Activated CD8-positive, alpha-beta memory T cell treated with anti-CD3 and anti-CD28 coated beads, Interleukin-2, amount 50 U/mL, for 24 hours (primary cell): ENCODE measurements around the gene ITGA7.

Experiments used
- DNase-seq: peaks from one replicate; pipeline ENCODE4 v3.0.0-alpha.2; 2020; ENCODE audit errors: extremely low read depth

Gene ITGA7

GRCh38 chr12:55718015-55718414 lies 10.3 kb upstream of the ITGA7 start:
- DNase-seq = no peak

DNA sequence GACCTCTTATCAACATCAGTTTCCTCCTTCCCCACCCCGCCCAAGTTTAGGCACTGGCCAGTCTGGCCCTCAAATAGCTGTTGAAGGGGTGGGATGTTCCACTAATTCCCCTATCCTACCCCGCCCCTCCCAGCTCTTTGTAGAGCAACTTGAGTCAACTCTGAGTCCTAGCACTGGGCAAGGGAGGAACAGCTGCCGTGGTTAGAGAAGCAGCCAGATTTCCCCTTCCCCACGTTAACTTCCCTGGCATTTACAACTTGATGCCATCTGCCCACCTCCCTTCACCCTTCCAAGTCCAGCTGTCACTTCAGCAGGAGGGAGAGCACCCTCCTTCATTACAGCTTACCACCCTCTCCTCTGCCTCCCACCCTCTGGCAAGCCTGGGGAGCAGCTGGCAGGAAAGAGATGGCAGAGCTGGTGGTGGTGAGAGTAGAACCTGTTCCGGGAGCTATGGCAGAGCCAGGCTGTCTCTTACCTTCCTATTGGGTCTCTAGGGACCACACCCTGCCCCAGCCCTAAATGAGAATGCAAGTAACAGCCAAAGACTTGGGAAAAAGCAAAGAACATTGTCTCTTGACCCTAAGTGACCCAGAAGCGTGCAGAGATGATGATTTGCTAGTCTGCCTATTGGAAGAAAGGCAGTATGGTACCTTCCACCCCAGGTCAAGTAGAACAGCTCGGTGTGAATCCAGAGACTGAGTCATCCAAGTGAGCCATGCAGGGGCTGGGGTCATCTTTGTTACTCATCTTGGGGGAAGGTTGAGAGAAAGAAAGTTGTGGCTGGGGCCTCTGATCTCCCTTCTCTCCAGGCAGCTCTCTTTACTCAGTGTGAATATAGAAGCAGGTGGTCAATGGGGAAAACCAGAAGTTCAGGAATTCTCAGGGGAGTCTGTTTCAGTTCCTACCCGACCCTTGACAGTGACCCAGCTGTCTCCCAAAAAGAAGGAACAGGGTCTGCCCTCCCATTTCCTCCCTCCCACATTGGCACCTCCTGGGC lies 9.6 kb upstream of the ITGA7 start:
- DNase-seq = no peak

DNA sequence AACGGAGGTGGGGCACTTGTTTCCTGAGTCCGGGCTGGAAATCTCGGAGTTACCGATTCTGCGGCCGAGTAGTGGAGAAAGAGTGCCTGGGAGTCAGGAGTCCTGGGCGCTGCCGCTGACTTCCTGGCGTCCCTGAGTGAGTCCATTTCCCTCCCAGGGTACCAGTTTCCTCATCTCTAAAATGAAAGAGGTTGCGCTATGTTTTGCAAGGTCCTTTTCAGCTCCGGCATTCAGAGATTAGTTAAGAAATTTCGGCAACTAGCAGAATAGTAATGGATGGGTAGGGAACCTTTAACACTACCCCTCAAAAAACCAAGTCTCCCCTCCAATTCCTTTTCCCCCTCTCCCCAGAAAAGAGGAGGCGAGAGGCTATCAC lies 8.9 kb upstream of the ITGA7 start:
- no peak for DNase-seq

DNA sequence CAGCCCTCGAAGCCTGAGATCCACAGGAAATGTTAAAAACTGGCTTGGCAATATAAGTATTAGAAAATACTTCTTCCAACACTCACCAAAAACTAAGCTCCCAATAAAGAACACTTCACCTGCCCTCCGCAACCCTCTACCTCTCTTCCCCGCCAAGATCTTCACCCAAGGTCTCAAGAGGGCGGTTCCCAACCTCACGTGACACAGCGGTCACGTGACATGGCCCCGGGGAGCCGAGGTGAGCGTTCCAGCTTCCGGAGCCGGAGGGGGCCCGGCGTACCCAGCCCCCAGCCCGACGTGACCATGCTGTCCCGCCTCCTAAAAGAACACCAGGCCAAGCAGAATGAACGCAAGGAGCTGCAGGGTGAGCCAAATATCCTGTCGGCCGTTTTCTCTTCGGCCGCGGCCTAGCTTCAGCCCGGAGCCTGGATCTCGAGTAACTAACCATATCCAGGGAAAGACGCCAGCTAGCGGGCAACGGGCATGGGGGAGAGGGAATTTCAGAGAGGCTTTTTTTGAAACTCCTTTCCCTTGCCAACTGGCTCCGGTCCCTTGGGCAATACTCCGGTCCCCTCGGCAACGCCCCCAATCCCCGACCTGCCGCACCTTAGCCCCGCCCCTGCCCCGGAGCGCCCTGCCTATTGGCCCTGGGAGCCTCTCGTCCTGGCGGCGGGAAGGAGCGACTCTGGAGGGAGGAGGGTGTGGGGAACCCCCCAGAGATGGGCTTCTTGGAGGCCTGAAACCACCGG lies 8.3 kb upstream of the ITGA7 start, which contains the start of gene BLOC1S1:
Gene BLOC1S1 (plus strand): TSS at position 214 of the 749 bp plus-strand sequence. CDS start 6 bp downstream, at position 220.
- peak; percentile 83 for DNase-seq

DNA sequence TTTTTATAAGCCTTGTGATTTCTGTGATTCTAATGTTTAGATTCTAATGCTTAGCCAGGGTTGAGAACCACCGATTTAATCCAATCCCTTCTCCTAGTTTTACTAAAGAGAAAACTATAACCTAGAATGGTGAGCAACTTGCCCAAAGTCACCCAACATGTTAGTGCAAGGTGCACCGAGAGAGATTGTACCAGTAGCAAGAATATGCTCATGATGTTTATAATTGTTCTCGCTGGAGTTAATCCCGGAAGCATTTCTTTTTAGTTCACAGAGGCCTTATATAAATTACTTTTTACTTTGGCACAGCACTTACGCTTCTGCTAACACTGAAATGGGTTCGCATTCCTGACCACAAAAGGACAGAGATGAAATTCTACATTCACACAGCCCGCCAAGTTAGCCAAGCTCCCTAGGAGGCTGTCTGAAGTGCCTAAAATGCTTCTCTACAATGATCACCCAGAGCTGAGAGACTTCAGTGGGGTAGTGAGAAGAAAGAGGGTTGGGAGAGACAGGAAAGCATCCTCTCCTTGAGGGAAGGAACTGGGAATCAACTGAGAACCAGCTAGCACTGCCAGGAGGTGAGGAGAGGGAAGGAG lies 7.6 kb upstream of the ITGA7 start:
- DNase-seq = no peak

- DNase-seq = no peak
These were observed 6.0 kb upstream of the ITGA7 start for GRCh38 chr12:55713721-55714120.

DNA sequence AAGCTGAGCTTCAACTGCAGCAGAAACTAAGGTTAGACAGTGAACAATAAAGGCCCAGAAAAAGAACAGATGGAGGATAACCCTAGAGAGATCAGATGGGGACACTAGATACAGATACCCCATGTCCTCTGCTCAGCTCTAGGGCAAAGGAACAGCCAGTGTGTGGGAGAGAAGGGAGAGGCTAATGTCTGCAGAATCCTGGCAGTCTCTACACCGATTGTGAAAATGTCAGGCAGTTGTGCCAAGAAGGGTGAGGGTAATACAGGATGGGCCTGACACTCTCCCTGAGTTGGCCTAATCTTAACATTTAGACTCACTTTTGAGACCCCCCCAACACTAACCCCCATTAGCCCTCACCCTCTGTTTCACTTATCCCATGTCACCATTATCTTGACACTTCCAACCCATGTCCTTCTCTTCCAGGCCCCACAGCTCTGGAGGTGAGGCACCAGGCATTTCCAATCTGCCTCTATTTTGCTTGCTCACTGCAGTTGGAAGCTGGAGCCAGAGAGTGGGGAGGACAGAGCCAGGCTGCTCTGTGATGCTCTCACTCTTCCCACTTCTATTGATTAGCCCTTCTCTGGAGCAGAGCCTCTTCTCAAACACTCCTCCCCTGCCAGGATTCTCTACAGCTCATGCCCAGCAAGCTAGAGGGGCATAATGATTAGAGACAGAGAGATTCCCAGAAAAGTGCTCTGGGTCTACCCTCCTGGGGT lies 5.2 kb upstream of the ITGA7 start:
- no peak for DNase-seq

GRCh38 chr12:55711786-55712553 lies 4.3 kb upstream of the ITGA7 start:
- DNase-seq = no peak

DNA sequence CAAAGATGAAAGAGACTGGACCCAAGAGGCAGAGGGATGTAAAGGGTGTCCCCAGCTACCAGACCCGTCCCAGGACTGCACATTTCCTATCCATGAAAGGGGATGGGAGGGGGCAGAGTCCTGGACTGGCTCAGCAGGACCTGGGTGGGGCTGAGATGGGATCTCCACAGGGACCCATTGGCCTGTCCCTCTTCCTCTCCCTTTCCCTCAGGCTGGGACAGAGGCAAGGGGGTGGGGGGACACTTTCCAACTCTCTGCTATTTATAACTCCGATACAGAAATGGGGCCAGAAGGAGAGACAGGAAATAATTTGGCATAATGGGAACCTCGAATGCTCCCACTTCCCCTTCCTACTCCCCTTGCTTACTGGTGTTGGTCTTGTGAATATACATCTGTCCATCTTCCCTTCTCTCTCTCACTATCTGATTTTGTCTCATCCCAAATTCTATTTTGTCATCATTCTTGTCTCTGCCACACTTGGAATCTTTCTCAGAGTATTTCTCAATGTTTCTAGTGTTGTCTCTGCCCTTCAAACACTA lies 1.1 kb upstream of the ITGA7 start:
- DNase-seq = no peak

DNA sequence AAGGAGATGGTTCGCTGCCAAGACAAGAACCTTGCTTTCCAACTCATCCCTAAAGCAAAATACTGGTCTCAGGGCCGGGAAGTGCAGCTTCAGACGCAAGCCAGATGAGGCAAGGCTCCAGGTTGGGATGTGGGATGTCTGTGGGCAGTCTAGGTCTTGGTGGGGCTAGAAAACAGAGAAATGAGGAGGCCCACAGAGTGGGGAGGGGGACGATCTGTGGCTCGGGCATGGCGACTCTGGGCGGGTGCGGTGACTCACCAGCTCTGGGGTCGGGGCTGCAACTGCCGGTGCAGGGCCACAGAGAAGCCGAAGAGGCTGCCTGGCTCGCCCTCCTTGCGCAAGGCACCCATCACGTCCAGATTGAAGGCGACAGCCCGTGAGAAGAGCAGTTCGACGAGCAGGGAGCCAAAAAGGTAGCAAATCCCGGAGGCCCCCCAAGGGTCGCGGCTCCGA lies 459 bp downstream of the ITGA7 start:
- DNase-seq = no peak

DNA sequence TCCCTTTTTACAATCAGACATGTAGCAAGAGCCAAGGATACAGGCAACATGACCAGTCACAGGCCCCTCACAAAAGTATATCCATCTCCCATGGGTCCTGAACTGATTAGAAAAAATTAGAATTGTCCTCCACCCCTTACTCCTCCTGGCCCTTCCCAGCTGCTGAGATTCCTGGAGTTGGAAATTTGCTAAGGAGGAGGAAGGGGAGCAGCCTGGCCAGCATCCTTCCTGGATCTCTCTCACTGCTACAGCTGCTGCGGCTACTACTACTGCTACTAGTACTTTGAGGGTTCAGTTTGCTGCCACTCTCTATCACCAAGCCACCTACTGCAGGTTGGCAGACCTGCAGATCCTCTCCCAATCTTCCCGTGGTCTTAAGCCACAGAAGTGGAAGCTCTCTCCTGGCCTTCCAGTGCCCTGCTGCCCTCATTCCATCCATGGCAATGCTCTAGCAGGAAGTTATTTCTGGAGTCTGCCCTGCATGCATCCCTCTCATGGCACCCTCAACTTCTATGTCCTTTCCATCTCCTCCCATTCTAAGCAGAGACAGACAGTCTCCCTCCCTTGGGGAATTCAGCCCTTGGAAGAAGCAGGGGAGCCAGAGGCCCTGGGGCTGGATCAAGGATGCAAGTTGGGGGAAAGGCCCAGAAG lies 1.0 kb downstream of the ITGA7 start:
- no peak for DNase-seq

DNA sequence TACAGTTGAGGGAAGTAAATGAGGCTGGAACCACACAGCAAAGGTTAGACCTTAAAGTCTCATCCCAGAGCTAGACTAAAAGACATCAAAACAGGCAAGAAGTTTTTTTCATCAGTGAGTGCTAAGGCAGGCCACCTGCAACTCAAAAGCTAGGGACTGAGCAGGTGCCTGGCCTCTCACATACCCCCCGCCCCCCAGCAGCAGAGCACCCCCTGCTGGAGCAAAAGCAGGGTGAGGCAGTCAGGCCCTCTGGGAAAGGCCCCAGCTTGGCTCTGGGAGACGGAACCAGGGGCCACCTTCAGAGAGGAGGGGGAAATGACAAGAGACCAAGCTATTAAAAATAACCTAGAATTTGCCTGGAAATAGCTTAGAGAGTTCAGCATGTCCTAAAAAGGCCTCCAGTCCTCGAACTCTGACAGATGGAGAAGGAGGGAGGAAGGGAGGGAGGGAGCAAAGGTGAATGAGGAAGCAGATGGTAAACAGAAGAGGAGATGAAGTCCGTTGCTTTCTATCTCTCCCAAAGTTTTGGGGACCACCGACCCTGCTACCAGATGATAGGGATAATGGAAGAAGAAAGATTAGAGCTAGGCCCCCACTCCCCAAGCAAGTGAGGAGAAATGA lies 1.8 kb downstream of the ITGA7 start:
- DNase-seq = no peak

GRCh38 chr12:55704824-55705718 lies 2.6 kb downstream of the ITGA7 start:
- DNase-seq = no peak

DNA sequence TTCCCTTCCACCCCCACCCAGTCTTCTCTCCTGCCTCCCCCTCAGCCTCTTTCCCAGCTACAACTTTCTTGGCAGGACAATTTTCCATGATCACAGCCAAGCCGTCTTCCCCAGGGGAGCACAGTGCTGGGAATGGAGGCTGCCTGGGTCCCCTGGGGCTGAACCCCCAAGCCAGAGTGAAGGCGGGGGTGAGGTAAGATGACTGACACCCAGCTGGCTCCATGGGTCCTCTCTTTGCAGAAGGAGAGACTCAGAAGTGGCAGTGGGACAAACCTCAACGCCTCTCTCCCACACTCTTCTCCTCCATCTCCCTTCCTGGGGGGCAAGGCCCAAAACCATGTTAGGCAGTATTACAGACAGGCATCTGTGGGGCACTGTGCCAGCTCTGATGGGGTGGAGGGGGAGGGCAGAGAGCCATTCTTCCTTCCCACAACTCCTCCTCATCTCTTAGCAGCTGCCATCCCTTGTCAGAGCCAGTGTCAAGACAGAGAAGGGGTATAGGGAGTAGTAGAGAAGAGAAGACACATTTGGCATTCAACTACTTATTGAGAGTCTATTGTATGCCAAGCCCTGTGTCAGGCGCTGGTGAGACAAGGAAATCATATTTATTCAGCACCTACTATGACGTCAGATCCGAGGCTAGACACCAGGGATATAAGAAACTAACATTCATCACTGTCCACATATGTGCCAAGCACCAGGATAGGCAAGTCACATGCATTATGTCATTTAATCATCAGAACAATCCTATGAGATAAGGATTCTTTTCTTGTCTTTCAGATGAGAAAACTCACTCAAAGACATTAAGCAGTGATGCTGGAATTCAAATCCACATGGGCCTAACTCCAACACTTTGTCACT lies 3.6 kb downstream of the ITGA7 start:
- DNase-seq = no peak

DNA sequence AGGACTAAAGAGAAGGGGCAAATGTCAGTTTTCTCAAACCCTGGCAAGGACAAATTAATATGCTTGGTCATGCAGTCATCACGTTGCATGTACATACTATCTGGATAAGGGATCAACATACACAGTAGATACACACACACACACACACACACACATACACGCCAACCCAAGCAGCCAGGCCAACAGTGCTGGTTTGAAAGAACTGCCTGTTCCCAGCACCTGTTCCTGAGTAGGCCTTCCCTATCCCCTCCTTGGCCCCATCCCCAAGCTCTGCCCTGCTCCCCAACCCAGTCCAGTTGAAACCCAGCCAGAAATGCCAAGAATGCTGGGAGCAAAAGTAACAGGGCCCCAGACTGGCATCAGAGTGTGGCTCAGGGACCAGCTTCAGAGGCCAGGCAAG lies 4.4 kb downstream of the ITGA7 start:
- DNase-seq = no peak

- no peak for DNase-seq
These were observed 4.8 kb downstream of the ITGA7 start for GRCh38 chr12:55702861-55703260.

GRCh38 chr12:55700255-55701018 lies 7.3 kb downstream of the ITGA7 start:
- no peak for DNase-seq
